HG03378 (cell line): Measurements from ENCODE around the gene ATP1B1.
"Not testable (repeated sequence)": the region's sequence is repeated elsewhere in the genome, so short reads cannot be mapped to it uniquely, and the experiment has no call there.

Experiments
- ATAC-seq: cut with Tn5 transposase; IDR thresholded peaks from one replicate; pipeline ENCODE4 v1.9.1; 2021; ENCODE audit warnings: mild to moderate bottlenecking, moderate library complexity; ENCODE audit not compliant: unreplicated experiment

ATP1B1 gene

DNA sequence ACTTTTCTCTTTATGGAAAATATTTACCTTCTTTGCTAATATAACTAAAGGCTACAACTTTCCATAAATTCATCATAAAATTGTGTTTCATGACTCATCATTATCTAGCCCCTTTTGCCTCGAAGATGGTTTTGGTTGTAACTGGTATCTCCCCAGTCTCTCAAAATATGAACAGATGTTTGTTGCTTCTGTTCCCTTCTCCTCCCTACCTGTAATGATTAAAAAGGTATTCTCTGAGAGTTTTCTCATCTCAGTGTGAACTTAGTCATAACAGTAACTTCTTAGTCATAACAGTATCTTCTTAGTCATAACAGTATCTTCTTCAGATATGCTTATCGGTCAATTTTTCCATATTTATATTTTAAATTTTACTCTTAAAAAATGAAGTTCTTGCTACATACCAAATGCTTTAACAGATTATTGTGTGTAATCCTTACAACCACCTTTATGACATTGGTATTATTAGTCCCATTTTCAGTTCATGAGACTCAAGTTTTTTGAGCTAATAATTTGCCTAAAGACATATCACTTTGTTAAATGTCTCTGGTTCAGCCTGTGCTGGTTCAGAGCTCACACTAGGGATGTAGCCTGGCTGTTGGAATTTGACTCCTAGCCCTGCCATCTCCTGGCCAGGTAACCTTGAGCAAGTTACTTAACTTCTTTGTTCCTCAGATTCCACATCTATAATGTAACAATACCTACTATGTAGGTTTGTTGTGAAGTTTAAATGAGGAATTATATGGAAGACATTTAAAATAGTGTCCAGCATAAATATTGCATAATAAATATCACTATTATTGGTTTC is 32.6 kb downstream of the ATP1B1 start:
- ATAC-seq: peak; percentile 90

DNA sequence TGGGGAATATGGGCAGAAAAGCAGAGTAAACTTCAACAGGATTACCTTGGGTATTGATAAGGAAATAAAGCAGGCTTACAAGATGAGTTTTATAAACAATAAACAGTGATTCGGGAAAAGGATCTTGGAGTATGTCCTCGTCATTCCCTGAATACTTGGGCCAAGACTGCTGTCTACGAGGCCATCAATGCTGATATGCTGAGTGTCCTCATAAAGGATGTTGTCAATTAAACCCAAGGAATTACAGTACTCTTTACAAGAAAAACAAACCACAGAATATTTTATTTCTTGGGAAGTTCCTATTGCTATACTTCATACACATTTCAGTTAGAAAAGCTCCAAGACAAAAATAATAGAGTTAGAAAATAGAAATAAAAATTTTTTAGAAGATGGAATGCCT is 34.9 kb downstream of the ATP1B1 start:
- ATAC-seq: no peak

DNA sequence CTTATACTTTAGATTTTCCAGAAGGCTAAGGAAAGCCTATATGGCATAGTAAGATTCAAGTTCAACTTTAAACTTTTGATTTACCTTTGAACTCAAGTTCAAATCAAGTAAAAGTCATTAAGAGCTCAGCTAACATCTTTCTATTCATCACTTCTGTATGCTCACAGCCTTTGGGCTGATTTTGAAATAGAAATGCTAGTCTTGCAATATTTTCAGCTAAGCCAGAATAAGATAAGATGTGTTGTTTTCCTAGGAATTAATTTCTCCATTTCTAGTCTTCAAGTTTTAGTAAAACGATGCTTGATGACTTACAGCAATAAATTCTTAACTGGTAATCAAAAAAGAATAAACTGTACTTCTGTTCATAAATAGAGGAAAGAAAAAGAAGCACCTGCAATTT is 35.6 kb downstream of the ATP1B1 start:
- ATAC-seq: no peak

DNA sequence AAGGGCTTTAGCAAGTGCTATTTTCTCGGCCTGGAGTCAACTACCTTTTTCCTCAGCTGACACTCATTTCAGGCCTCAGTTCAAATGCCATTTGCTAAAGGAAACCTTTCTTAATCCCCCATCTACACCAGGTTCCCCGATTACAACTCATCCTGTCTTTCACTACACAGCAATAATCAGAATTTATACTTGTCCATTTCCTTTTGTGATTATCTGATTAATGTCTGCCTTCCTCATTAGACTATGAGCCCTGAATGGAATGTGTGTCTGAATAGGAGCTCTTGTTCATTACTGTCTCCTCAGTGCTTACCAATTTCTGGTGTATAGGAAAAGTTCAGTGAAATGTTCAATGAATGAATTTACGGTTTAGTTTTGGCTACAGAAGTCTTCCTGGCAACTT is 36.9 kb downstream of the ATP1B1 start:
- no peak for ATAC-seq

DNA sequence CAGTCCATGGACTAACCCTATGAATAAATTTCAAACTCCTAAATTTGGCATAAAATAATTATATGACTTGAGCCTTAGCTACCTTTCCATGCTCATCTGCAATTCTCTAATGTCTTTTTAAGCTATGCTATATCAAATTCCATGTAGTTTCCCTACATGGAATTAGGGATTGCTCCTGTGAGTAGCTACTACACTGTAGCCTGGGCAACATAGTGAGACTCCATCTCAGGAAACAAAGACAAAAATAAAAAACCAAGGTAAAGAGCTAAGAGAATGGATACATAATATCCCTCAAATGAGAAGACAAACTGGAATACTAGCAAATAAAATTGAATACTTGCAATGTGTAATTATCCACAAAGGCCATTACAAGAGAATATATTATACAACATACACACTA is 37.5 kb downstream of the ATP1B1 start:
- no peak for ATAC-seq

DNA sequence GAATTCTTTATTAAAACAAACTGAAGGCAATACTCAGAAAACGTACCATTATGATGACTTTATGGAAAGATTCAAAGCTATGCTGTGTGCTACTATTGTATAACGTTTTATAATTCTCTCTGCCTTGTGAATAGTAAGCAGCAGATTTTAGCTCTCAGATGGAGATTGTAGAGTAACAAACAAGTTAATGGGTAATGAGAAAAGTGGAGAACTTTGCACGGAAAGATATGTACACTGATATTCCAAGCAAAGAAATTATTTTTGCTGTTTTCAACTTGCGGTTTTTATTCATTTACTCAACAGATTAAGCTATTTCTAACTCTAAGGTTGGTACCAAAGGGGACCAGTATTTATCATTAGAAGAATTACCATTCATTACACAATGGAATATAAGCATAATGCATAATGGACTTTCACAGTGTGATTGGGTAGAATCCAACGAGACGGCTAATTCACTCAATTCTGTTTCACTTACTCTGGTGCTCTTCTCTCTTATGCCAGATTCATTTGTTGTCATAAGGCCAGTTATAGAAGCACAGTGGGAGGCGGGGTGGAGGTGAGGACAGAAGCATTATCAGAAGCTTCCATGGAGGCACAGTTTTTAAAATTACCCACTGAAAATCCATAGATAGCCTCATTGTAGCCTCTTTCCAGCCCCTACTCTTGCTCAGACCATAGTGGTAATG is 38.6 kb downstream of the ATP1B1 start:
- no peak for ATAC-seq

DNA sequence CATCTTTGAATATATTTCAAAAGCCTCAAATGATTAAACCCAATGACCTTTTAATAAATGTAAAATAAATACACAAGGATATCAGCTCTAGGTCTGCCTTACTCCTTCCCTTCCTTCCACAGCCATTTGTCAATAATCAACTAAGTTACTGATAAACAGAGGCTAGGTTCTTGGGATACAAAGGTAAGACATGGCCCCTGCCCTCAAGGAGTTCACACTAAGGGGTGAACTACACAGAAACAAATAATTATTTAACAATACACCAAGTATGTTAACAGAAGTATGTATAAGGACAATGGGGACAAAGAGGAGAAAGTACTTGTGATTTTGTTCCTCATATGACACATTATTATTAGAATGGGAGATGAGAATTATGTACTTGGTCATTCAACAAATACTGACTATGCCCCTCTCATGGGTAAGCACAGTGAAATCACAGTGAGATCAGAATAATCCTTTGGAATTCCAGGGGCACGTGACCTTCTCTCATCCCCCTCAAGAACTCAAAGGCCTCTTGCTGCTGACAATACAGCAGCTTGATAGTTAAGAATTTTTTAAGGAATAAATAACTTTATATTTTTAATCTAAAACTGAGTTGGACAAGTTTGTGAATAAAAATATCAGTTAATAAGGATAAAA is 40.2 kb downstream of the ATP1B1 start:
- no peak for ATAC-seq

DNA sequence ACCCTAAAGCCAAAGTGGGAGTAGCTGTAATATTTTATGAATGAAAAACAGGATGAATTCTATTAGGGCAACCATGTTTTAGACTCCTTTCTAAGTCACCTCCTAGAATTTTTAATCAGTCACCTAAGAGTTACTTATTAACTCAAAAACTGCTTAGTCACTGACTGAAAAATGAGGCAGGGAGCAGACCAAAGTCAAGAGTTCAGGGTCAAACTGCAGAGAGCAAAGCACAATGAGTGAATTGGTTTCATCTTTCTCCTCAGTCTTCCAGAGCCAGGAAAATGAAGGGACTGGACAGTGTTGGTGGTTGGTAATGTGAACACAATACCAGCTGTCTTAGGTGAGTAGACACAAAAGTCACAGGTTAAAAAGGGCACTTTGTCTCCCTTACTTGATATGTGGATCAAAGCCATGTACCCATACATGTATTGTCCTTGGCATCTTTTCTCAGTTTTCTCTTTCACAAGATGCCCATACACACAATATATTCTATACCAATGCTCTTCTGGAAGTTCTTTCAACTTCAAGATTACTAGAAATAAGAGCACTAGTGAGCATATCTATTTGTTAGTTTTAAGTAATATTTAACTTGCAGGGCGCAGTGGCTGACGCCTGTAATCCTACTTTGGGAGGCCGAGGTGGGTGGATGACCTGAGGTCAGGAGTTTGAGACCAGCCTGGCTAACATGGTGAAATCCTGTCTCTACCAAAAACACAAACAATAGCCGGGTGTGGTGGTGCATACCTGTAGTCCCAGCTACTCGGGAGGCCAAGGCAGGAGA is 42.2 kb downstream of the ATP1B1 start:
- no peak for ATAC-seq

DNA sequence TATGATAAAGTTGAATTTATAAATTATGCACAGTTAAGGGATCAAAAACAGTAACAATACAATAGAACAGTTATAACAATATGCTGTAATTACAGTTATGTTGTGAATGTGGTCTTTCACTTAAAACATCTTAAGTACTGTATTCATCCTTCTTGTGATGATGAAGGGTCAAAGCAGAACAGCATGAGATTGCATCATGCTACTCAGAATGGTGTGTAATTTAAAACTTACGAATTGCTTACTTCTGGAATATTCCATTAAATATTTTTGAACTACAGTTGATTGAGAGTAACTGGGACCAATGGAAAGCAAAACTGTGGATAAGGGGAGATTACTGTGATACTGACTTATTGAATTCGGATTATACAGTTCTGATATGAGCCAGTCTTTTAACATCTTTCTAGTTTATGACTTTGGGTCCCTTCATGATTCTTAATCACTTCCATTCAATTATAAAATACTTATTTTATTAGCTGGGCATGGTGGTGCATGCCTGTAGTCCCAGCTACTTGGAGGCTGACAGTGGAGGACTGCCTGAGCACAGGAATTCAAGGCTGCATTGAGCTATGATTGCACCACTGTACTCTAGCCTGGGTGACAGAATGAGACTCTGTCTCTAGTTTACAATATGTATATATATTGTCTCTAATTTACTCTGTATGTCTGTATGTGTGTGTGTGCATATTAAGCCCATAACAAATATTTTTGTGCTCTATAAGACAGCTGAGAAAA is 43.2 kb downstream of the ATP1B1 start:
- no peak for ATAC-seq

DNA sequence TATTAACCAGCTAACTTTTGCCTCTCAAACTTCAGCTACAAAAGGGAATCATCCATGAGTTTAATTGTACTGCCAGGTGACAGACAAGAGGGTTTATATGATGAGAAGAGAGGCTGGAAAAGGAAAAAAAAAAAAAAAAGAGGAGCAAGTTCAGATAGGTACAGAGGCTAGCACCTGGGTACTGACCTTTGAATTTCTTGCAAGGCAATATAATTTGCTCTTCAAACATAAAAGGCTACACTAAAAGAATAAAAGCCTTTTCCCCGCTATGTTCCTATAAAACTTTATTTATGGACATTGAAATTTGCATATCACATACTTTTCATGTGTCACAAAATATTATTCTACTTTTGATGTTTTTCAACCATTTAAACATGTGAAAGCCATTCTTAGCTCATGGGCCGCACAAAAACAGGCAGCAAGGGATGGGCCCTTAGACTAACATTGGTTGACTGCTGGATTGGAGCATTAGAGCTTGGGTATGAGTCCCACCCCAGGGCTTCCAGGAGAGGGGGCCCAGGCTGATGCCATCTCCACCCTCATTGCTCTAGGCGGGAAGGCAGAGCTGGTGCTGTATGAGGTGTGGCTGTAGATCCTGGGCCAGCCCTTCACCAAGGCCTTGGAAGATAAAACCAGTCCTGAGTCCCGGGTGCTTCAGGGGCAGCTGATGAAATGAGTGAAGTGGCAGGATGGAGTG is 44.3 kb downstream of the ATP1B1 start:
- no peak for ATAC-seq

DNA sequence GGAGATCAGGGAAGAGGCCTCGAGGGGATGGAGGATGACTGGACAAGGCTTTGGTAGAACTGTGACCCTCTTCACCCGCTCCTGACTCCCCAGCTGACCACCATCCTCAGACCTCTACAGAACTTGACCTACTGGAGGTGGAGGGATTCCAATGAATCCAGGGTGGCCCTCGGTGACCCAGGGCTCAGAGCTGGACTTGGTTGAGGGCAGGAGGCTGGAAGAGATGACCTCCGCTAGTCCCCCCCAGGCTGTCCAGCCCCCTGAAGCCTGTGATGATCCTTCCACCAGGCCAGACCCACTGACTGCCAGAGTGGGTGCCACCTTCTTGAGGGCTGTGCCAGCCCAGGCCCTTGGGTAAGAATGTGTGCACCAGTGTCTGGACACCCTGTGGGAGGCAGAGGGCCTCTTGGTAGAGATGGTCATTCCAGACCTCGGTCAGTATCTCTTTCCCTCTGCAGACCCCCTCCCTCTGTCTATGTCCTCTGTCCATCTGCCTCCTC is 44.9 kb downstream of the ATP1B1 start:
- ATAC-seq: no peak

DNA sequence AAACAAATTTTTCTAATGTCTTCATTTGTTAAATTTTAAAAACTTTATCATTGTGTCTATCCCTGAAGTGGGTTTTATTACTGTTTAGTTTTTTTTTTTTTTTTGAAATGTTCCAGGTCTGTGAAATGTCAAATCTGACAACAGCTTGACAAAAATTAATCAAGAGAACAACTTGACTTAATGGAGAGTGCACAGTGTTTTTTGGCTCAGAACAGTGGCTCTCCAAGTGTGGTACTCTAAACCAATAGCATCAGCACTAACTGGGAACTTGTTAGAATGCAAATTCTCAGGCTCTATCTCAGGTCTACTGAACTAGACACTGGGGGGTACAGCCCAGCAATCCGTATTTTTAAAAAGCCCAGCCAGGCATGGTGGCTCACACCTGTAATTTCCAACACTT is 49.2 kb downstream of the ATP1B1 start:
- ATAC-seq: no peak

DNA sequence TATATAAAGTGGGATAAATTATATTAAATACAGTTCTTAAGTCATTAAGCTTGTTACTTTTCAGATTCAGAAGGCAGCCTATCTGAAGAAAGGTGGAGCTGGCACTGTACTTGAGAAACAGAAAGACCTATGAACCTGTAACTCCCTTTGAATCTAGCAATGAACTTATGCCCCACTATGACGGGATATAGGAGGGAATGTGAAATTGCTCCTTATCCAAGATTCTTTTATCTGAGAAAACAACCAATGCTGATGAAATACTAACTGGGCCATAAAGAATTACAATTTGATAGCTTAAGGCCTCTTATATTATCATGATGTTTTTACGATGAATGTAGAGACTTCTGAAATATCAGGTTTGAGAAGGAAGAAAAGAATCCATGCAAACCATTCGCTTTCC is 50.1 kb downstream of the ATP1B1 start:
- ATAC-seq: no peak

DNA sequence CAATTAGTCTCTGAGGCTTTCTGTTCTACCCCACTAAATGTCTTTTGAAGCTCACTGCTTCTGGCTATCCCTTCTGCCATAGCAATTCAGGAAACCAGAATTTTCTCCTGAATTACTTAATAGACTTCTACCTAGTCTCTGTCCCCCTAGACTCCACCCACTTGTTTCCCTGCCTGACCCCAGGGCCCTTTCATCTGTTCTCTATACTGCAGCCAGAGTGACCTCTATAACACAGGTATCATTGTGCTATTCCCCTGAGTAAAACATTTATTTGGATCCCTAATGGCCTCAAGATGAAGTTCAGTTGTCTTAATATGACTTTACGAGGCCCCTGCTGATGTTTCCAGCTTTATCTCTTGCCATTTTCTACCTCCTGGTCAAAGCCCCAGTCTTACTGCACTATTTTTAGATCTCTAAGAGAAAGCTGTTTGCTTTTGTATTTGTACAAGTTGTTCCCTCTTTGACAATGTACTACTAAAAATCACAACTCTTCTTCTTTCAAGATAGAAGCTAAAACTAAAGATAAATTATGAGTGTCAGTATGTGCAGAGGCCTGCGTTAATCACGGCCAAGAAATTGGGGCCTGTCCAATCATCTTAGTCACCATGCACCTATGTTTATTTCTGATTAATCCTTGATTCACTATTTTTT is 54.5 kb downstream of the ATP1B1 start:
- ATAC-seq: no peak

DNA sequence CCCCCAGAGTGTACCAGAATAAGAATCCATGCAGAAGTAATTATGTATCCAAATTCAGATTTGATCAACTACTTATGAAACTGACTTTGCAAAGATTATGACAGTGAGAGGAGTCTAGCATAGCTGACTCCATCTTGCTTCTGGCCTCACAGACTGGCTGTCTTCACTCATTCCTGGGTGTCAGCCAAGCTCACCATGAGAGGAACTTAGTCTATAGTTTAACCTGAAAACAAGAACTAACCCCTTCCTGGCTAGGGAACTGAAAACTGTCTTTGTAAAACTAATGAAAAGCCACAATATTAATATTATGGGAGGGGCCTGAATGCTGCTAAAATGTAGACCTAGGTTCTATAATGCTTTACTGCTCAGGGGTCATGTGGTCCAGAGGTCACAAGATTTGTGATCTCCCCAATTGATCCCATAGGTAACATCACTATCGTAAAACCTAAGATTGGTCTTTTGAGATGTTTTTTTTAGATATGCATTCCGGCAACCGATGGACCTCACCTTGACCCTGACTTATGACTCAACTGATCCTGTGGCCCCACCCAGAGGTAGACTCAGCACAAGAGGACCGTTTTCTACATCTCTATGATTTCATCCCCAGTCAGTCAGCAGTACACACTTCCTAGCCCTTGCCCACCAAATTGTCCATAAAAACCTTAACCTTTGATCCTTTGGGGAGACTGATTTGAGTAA is 55.2 kb downstream of the ATP1B1 start:
- ATAC-seq: peak; percentile 84

DNA sequence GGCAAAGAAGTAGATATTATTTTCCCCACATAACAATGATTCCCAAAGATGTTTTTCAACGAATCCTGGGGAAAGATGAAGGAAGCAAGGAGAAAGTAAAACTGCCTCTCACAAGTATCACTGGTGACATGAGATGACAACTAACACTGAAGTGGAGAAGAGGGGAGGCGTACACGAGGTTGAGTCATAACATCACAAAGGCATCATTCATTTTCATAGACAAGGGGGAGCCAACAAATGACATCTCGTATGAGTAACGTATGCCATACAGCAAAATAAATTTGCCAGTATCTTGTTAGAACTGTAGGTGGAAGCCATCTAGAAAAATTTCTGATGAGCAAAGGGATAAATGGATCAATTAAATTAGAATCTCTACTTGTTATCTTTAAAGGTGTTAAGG is 56.6 kb downstream of the ATP1B1 start:
- ATAC-seq: no peak

DNA sequence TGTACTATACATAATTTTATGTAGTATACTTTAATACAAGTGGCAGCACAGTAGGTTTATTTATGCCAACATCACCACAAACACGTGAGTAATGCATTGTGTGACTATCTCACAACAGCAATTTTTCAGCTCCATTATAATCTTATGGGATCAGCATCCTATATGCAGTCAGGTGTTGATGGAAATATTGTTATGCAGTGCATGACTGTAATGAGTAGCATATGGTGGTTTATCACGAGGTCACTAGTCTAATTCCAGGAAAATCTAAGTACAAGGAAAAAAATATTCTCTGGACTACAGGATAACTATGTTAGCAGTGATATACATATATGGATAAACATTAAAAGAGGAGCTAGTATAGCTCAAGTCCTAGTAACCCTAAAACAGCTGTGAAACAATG is 69.0 kb downstream of the ATP1B1 start:
- no peak for ATAC-seq

DNA sequence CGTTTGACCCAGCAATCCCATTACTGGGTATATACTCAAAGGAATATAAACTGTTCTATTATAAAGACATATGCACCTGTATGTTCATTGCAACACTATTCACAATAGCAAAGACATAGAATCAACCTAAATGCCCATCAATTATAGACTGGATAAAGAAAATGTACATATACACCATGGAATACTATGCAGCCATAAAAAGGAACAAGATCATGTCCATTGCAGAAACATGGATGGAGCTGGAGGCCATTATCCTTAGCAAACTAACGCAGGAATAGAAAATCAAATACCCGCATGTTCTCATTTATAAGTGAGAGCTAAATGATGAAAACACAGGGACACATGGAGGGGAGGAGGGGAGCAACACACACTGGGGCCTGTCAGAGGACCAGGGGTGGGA is 72.9 kb downstream of the ATP1B1 start:
- not testable (repeated sequence) for ATAC-seq

DNA sequence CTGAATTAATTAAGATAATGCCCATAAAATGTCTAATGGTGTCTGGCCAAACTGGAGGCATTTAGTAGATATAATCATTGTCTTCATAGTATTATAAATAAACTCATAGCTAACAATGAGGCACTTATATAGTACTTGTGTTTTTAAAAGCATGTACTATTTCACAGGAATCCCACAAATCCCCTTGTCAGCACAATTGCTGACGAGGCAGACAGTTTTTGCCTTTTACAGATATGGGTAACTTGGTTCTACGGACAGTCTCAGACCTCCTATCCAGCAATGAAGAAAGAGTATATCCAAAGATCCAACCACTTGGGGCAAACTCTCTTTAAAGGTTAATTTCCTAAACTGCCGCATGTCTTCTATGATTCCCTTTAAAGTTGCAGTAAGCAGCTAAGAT is 73.7 kb downstream of the ATP1B1 start:
- no peak for ATAC-seq
